Adrenal gland (tissue), 5 donors: ENCODE results near the gene C16orf78.

Experiments used
- POLR2A ChIP-seq, 2 donors: fragments of 450-650 bp; IDR thresholded peaks; one replicate each; pipeline ENCODE4 v1.6.1; 2017; ENCODE audit warnings: antibody characterized with exemption in 2 of 2, mild to moderate bottlenecking in 2 of 2, moderate library complexity in 1 of 2
- TF ChIP-seq, protein P1 (sequence below), 6 experiments: fragments of 450-650 bp in 4 of 6; fragments of 200-600 bp in 2 of 6; sonication (generic) in 1 of 6; IDR thresholded peaks; 1 replicate in 5 of 6; 2 replicates in 1 of 6; pipeline versions ENCODE4 v1.5.1 to v1.8.0; 2016 to 2021; ENCODE audit warnings: antibody characterized with exemption in 6 of 6, mild to moderate bottlenecking in 2 of 6, moderate library complexity in 1 of 6
- donor health status: DM: no; HTN: no; CAD: no.

DNA sequence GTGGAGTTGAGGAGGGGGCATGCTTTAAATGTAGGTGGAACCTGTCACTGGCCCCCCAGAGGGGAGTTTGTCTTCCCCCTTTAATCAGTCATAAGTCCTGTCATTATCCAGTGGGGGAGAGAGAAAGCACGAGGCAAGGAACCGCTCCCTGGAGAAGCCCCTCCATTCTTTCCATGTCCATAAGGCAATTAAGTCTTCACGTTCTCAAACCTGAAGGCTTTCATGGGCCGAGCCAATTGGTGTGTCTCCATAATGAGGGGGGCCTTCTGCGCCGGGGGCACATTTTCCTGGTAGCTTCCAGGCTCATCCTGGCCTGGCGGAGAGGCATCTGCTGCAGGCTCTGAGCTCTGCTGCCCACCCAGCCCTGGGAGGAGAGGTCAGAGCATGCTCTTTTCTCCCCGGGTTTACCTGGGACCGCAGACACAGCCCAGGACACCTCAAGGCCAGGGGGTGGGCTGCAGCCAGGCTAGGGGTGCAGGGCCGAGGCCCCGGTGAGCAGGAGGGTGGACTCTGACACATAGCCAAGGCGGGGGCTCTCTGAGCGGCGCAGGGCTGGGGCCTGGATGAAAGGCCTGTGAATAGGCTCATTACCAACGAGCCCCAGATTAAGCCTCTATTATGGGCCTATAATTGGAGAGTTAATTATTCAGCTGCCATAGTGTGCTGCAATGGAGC lies 42.5 kb downstream of the C16orf78 start:
- TF ChIP-seq, protein P1, sequence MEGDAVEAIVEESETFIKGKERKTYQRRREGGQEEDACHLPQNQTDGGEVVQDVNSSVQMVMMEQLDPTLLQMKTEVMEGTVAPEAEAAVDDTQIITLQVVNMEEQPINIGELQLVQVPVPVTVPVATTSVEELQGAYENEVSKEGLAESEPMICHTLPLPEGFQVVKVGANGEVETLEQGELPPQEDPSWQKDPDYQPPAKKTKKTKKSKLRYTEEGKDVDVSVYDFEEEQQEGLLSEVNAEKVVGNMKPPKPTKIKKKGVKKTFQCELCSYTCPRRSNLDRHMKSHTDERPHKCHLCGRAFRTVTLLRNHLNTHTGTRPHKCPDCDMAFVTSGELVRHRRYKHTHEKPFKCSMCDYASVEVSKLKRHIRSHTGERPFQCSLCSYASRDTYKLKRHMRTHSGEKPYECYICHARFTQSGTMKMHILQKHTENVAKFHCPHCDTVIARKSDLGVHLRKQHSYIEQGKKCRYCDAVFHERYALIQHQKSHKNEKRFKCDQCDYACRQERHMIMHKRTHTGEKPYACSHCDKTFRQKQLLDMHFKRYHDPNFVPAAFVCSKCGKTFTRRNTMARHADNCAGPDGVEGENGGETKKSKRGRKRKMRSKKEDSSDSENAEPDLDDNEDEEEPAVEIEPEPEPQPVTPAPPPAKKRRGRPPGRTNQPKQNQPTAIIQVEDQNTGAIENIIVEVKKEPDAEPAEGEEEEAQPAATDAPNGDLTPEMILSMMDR (IDR thresholded peaks at IDR 0.05) = no peak
- no peak for TF ChIP-seq POLR2A (IDR thresholded peaks at IDR 0.05)
